Panc1 (cell line): ENCODE measurements around the gene TSPOAP1.

Experiments
- CTCF ChIP-seq: fragments of 450-650 bp; IDR thresholded peaks from 2 replicates; pipeline ENCODE4 v1.5.1; 2017; ENCODE audit warnings: mild to moderate bottlenecking
- POLR2AphosphoS5 ChIP-seq: IDR thresholded peaks from 2 replicates; pipeline ENCODE4 v1.6.1; 2012; ENCODE audit warnings: mild to moderate bottlenecking, low read depth, low read length, moderate library complexity
- SIN3A ChIP-seq: IDR thresholded peaks from 2 replicates; pipeline ENCODE4 v1.6.1; 2012; ENCODE audit warnings: low read depth, mild to moderate bottlenecking, low read length, moderate library complexity, borderline replicate concordance; ENCODE audit not compliant: insufficient read depth
- TCF7L2 ChIP-seq: IDR thresholded peaks from 2 replicates; pipeline ENCODE4 v1.6.1; 2011; ENCODE audit warnings: mild to moderate bottlenecking, low read depth, low read length, inconsistent platforms
- TF ChIP-seq, protein P1 (sequence below), 2 experiments: IDR thresholded peaks; 2 replicates each; pipeline ENCODE4 v1.6.1; 2011 to 2012; ENCODE audit warnings: low read depth in 2 of 2, control low read depth in 1 of 2, low read length in 1 of 2, mild to moderate bottlenecking in 1 of 2, moderate library complexity in 1 of 2; ENCODE audit not compliant: insufficient read depth in 1 of 2

- no peak for TF ChIP-seq CTCF
- TF ChIP-seq POLR2AphosphoS5 = no peak
- no peak for TF ChIP-seq TCF7L2
- TF ChIP-seq, protein P1, sequence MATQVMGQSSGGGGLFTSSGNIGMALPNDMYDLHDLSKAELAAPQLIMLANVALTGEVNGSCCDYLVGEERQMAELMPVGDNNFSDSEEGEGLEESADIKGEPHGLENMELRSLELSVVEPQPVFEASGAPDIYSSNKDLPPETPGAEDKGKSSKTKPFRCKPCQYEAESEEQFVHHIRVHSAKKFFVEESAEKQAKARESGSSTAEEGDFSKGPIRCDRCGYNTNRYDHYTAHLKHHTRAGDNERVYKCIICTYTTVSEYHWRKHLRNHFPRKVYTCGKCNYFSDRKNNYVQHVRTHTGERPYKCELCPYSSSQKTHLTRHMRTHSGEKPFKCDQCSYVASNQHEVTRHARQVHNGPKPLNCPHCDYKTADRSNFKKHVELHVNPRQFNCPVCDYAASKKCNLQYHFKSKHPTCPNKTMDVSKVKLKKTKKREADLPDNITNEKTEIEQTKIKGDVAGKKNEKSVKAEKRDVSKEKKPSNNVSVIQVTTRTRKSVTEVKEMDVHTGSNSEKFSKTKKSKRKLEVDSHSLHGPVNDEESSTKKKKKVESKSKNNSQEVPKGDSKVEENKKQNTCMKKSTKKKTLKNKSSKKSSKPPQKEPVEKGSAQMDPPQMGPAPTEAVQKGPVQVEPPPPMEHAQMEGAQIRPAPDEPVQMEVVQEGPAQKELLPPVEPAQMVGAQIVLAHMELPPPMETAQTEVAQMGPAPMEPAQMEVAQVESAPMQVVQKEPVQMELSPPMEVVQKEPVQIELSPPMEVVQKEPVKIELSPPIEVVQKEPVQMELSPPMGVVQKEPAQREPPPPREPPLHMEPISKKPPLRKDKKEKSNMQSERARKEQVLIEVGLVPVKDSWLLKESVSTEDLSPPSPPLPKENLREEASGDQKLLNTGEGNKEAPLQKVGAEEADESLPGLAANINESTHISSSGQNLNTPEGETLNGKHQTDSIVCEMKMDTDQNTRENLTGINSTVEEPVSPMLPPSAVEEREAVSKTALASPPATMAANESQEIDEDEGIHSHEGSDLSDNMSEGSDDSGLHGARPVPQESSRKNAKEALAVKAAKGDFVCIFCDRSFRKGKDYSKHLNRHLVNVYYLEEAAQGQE (IDR thresholded peaks at IDR 0.05; ENCODE audit: insufficient read depth in 1 of 2, low read depth in 2 of 2, low read length in 1 of 2) = no peak
- TF ChIP-seq SIN3A = no peak
Measured at GRCh38 chr17:58343131-58343530, 14.5 kb upstream of the TSPOAP1 start.
